ENCODE data around the gene FTH1.

The FTH1 gene

GRCh38 chr11:61967116-61967923 lies at the start of gene FTH1:
FTH1 (minus strand) TSS chr11:61967634; CDS start chr11:61967425, 209 bp downstream.
- DNase-seq (ENCODE audit: low spot score): peak; percentile 95
- TF ChIP-seq CTCF (IDR thresholded peaks at IDR 0.05; ENCODE audit: extremely low read depth, insufficient read depth, missing control alignments): no peak
- in situ Hi-C loops (cut with MboI; ENCODE audit: low pct_unique_long_range_greater_than_20kb, low sequenced_read_pairs, unreplicated experiment): no loop called here

GRCh38 chr11:62015615-62016014 lies 48.2 kb upstream of the FTH1 start:
- DNase-seq (ENCODE audit: low spot score): no peak
- no peak for TF ChIP-seq CTCF (IDR thresholded peaks at IDR 0.05; ENCODE audit: extremely low read depth, insufficient read depth, missing control alignments)
- in situ Hi-C loops (cut with MboI; ENCODE audit: low pct_unique_long_range_greater_than_20kb, low sequenced_read_pairs, unreplicated experiment): no loop called here

- no peak for TF ChIP-seq CTCF (IDR thresholded peaks at IDR 0.05; ENCODE audit: extremely low read depth, insufficient read depth, missing control alignments)
- DNase-seq (ENCODE audit: low spot score): no peak
- in situ Hi-C loops (cut with MboI; ENCODE audit: low pct_unique_long_range_greater_than_20kb, low sequenced_read_pairs, unreplicated experiment): no loop called here
These were observed 46.4 kb upstream of the FTH1 start for GRCh38 chr11:62013537-62014476.

GRCh38 chr11:62012832-62013461 lies 45.5 kb upstream of the FTH1 start:
- in situ Hi-C loops (cut with MboI; ENCODE audit: low pct_unique_long_range_greater_than_20kb, low sequenced_read_pairs, unreplicated experiment): no loop called here
- no peak for TF ChIP-seq CTCF (IDR thresholded peaks at IDR 0.05; ENCODE audit: extremely low read depth, insufficient read depth, missing control alignments)
- DNase-seq (ENCODE audit: low spot score): no peak

GRCh38 chr11:62012451-62012831 lies 45.0 kb upstream of the FTH1 start:
- no peak for TF ChIP-seq CTCF (IDR thresholded peaks at IDR 0.05; ENCODE audit: extremely low read depth, insufficient read depth, missing control alignments)
- in situ Hi-C loops (cut with MboI; ENCODE audit: low pct_unique_long_range_greater_than_20kb, low sequenced_read_pairs, unreplicated experiment): no loop called here
- DNase-seq (ENCODE audit: low spot score): no peak

GRCh38 chr11:62011881-62012280 lies 44.4 kb upstream of the FTH1 start:
- TF ChIP-seq CTCF (IDR thresholded peaks at IDR 0.05; ENCODE audit: extremely low read depth, insufficient read depth, missing control alignments): no peak
- in situ Hi-C loops (cut with MboI; ENCODE audit: low pct_unique_long_range_greater_than_20kb, low sequenced_read_pairs, unreplicated experiment): no loop called here
- no peak for DNase-seq (ENCODE audit: low spot score)

All from GM13977 (cell line).